ENCODE results near the gene PCBP3.
A peak's percentile ranks its signal among the peaks of the same experiment; 100 is the strongest.

Gene PCBP3

GRCh38 chr21:45868086-45868485, 224.6 kb downstream of the PCBP3 start:
- no peak for DNase-seq

- DNase-seq, result no peak
Measured at GRCh38 chr21:45868488-45868887, 225.0 kb downstream of the PCBP3 start.

DNA sequence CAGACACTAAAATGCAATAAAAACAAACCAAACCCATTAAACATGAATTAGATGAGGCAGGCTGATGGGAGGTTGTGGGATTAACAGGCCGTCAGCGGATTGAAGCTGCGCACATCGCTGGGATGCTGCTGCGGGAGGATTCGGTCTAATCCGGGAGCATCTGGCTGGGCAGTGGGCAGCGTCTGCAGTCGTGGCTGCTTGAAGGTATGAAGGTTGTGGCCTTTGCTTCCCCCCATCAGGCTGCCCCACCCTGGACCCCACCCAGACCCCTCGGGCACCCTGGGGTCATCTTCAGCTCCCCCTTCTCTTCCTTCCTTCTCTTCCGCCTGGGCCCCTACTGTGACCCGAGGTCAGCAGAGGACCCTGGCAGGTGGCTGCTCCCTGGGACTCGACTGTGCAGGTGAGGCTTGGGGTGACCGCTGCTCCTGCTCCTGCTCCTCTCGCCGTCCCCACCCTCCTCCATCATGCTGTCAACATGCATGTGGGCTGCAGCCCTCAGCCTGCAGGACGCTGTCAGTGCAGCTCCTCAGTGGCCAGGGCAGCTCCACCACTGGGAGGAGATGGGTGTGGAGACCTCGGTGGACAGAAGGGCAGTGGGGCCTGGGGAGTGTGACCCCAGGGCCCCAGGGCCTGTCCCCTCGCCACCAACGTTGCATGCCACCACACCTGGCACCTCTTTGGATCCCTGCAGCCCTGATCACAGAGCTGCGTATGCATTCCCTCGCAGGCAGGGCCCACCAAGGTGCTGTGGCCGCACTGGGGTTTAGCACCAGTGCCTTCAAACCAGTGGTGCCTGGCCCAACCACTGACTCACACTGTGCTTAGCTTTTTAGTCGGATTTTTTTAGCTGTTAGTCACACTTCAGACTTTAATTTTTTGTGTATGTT, 225.8 kb downstream of the PCBP3 start:
- no peak for DNase-seq

DNA sequence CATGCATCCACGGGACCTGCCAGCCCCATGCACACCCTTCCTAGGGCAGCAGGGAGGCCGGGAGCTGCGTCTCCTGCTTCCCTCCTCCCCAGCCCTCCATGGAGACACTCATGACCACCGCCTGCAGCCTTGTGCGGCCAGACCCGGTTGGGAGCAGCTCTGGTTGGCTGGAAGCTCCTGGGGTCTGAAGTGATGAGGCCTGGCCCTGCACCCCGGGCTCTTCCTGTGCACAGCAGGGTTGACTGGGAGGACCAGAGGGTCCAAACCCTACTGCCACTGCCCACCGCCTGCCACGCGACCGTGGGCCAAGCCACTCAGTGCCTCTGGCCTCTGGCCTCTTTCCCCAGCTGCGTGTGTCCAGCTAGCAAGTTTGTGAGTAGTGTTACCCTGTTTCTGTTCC, 226.9 kb downstream of the PCBP3 start:
- no peak for DNase-seq

DNA sequence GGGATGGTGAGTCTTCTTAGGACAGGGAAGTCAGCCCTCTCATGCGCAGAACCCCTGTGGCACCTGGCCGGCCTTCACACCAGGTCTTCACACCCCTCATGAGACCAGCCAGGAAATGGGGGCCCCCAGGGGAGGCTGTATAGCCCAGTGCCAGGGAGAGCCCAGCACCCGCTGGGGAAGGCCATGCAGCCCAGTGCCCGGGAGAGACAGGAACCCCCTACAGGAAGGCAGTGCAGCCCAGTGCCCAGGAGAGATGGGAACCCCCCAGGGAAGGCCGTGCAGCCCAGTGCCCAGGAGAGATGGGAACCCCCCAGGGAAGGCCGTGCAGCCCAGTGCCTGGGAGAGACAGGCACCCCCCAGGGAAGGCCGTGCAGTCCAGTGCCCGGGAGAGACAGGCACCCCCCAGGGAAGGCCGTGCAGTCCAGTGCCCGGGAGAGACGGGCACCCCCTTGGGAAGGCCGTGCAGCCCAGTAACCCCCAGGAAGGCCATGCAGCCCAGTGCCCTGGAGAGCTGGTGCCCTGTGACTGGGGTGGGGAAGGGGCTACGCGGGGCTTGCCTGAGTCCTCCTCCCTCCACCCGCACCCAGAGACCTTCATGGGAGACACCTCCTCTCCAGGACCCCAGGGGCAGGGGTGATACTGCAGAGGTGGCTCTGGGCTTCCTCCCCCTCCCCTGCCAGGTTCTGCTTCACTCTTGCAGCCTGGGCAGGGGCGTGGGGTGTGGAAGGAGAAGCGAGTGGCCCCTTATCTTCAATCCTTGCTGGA, 227.5 kb downstream of the PCBP3 start:
- no peak for DNase-seq

DNA sequence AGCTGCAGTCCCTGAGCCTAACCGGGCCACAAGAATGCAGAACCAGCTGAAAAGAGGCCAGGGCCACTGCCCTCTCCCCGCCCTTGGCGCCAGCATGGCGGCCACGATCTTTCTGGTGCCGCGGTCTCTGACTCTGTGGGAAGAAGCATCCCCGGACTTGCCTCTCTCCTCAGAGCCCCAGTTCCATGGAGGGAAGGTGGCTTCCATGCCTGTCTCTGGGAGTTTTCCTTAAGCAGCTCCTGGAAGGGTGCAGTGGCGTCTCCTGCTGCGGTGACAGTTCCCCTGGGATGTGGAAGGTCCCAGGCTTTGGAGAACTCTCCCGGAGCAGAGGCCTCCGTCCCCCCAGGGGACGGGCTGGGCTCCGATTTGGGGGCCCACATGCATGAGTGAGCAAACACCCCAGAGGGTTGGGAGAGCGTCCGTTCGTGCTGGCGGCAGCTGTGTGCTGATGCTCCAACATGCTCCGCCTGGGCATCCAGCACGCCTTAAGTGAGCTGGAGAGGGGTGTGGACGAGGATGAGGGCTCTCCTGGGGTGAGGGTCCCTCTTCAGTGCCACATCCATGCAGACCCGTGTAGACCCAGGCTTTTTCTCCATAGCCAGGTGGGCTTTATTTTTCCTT, 228.2 kb downstream of the PCBP3 start:
- DNase-seq, result no peak

GRCh38 chr21:45872471-45872870, 228.9 kb downstream of the PCBP3 start:
- no peak for DNase-seq

DNA sequence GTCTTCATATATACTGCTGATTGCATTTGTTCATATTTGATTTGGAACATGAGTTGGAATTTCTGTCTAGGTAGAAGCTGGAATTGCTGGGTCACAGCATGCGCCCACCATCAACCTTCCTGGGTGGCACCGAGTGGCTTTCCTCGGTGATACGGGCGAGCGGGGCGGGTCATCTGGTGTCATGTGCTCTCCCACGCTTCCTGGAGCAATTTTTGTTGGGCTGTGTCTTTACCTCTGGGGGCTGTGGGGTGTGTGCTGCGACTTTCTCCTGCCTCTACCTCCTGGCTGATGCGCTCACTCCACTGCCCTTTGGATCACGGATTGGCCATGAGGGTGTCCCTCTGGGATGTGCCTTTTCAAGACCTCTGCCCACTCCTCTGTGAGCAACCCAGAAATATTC, 229.4 kb downstream of the PCBP3 start:
- DNase-seq, result no peak

DNA sequence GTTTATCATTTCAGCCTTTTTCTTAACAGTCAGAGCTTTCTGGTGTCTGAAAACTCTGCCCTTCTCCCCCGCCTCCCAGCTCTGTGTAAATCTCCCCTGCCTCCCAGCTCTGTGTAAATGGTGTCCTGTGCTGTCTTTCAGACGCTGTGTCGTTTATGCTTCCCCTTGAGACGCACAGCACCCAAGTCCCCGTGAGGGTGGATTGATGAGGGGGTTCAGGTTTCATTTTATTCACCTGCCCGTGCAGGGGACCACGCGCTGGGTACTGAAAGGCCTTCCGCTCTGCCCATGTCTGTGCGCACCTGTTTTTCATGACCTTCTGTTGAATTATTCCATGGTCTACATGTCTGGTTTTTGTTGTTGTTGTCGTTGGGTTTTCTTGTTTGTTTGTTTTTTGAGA, 229.9 kb downstream of the PCBP3 start:
- no peak for DNase-seq

DNA sequence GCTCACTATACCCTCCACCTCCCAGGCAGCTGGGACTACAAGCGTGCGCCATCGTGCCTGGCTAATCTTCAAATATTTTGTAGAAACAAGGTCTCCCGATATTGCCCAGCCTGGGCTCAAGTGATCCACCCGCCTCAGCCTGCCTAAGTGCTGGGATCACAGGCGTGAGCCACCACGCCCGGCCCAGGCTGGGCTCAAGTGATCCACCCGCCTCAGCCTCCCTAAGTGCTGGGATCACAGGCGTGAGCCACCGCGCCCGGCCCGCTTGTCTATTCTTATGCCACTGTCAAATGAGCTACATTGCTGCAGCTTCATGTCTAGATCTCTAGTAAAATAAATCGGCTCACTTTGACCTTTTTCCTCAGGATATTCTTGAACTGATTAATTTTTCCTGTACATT, 230.3 kb downstream of the PCBP3 start:
- DNase-seq, result no peak

GRCh38 chr21:45874716-45875415, 231.3 kb downstream of the PCBP3 start:
- peak; percentile 81 for DNase-seq

GRCh38 chr21:45875416-45875760, 231.9 kb downstream of the PCBP3 start:
- DNase-seq, result no peak

GRCh38 chr21:45875881-45876280, 232.4 kb downstream of the PCBP3 start:
- DNase-seq, result no peak

DNA sequence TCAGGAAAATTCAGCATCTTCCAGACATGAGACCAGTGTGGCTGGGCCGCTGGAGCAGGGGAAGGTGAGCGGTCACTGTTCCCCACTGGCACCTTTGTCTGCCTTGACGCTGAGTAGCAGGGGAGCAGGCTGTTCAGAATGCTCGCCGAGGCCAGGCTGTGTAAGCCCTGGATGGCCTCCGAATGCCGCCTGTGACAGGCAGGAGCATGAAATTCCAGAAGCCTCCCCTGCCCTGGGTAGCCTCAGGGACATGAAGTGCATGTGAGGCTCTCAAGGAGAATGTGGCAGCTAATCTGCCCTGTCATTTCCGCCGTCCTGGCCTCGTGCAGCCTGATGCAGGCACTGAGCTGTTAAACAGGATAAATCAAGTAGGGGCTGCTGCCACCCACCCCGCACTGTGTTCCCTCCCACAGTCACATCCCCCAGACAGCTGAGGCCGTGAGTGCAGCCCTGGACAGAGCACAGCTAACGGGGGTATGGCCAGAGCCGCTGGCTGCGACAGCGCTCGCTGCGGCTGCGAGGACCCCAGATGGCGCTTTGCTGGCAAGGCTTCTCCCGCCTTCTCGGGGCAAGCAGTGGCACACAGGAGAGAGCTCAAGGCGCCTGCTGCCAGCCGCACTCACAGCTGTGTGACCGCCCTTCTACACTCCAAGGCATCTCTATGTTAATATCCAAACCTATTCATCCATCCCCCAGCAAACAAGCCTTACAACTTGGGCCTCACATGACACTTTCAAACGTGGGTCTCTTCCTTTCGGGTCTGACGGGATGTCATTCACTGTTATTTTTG, 233.1 kb downstream of the PCBP3 start:
- DNase-seq, result no peak

GRCh38 chr21:45877171-45877438, 233.6 kb downstream of the PCBP3 start:
- no peak for DNase-seq

DNA sequence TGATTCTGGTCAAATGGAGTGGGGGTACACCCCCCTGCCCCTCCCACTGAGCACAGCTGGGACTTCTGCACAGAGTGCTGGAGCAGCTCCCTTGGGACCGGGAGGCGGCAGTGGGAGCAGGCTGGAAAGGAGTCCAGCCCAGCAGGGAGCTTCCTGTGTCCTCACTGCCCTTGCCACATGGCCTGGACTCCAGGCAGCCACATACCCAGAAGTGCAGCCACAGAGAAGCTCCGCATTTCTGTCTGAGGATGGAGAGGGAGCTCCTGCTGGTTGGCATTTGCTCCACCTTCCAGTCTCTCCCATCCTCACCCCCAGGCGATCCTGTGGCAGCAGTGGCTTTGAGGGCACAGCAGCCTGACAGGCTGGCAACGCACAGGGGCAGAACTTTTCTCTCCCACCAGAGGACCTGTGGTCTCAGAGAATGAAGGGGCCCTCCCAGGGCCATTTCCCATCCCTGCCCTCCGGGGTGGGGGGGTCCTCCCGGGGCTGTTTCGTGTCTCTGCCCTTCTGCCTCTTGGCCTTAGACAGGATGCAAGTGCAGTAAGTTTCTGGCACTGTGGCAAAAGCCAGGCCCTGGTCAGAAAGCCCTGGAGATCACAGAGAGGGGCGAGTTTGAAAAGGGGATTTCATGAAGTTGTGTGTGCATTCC, 234.4 kb downstream of the PCBP3 start:
- DNase-seq, result no peak

GRCh38 chr21:45880097-45881068, 236.9 kb downstream of the PCBP3 start:
- DNase-seq, result peak; percentile 67

GRCh38 chr21:45882645-45883044, 239.1 kb downstream of the PCBP3 start:
- no peak for DNase-seq

DNA sequence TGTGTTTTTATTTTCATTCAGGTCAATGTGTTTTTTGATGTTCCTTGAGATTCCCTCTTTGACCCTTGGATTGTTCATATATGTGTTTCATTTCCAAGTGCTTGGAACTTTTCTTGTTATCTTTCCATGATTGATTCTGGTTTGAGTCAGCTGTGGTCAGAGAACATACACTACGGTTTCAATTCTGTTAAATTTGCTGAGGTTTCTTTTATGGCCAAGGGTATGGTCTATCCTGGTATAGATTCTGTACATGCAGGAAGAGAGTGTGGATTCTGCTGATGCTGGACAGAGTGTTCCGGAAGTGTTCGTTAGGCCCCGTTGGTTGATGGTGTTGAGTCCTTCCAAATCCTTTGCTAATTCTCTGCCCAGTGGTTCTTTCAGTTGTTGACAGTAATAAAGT, 239.6 kb downstream of the PCBP3 start:
- no peak for DNase-seq

DNA sequence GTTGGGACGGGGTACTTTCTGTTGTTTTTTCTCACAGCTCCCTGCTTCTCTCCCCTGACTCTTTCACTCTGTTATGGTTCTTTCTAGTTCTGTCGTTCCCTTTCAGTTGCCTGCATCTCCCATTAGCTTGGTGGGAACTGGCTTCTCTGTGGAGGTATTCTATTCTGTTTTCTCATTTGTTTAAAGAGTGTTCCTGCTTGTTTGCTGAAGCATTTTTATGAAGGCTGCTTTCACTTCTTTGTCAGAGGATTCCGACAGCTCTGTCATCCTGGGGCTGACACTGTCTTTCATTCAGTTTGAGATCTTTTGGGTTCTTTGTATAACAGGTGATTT, 242.0 kb downstream of the PCBP3 start:
- no peak for DNase-seq
